Upper lobe of left lung (tissue), 4 donors: ENCODE results near the gene SERGEF.

Source experiments
- CTCF ChIP-seq, 6 experiments: fragments of 450-650 bp in 4 of 6; fragments of 200-600 bp in 2 of 6; sonication (generic) in 2 of 6; IDR thresholded peaks; one replicate each; pipeline ENCODE4 v1.5.1; 2016 to 2019; ENCODE audit warnings: antibody characterized with exemption in 6 of 6
- EP300 ChIP-seq, 4 donors: sonication (generic); formaldehyde crosslinking; IDR thresholded peaks; one replicate each; pipeline ENCODE4 v1.5.1; 2017; ENCODE audit warnings: antibody characterized with exemption in 4 of 4, control low read depth in 2 of 4
- POLR2A ChIP-seq, 4 donors: fragments of 450-650 bp; IDR thresholded peaks; one replicate each; pipeline ENCODE4 v1.5.1; 2016 to 2017; ENCODE audit warnings: antibody characterized with exemption in 4 of 4, mild to moderate bottlenecking in 2 of 4
- POLR2AphosphoS5 ChIP-seq, 2 donors: sonication (generic); formaldehyde crosslinking; IDR thresholded peaks; one replicate each; pipeline ENCODE4 v1.5.1; 2017; ENCODE audit warnings: antibody characterized with exemption in 2 of 2

GRCh38 chr11:18012906-18013781 lies at the start of gene SERGEF:
- peak in 4 of 6 experiments; percentile 11 to 75 (median 40) for TF ChIP-seq CTCF (IDR thresholded peaks at IDR 0.05)
- TF ChIP-seq POLR2A (IDR thresholded peaks at IDR 0.05): peak in 3 of 4 donors; percentile 59 to 91 (median 88)
- peak; percentile 84 to 87 for TF ChIP-seq POLR2AphosphoS5 (IDR thresholded peaks at IDR 0.05)
- no peak for TF ChIP-seq EP300 (IDR thresholded peaks at IDR 0.05)
